K562 (cell line): ENCODE data around the gene ADAT3. TPM values are rescaled to one million over a fixed set of nuclear protein-coding genes. Genes with fewer than 3 reads are reported as not detected.

Experiments
- ATAC-seq: fragments of 200-7000 bp; cut with Tn5 transposase; 3 replicates; pipeline ENCODE4 v1.9.1; 2020; ENCODE audit warnings: moderate library complexity
- BruUV-seq: library from RNA; stranded (reverse); fragments of 400-500 nt; replicated peaks from 2 replicates; lab custom pipeline; 2021; lab: Mats Ljungman, UMichigan
- CTCF ChIA-PET: fragments of 300-600 bp; formaldehyde crosslinking; extraction: SDS; loops from one replicate; lab custom pipeline; 2021; ENCODE audit warnings: low intra/inter-chr PET ratio; lab: Yijun Ruan, JAX
- POLR2A ChIA-PET: fragments of 300-600, 350-650 bp; sonication (Branson Sonifier 250); formaldehyde crosslinking; extraction: SDS; loops from one replicate; lab custom pipeline; 2021; ENCODE audit warnings: antibody characterized with exemption, inconsistent platforms; lab: Yijun Ruan, JAX
- DNase-seq, 4 experiments: peaks; one replicate each; pipeline versions ENCODE4 v3.0.0 to v3.0.0-alpha.2; 2011 to 2018; ENCODE audit warnings: low spot score in 3 of 4, mixed read lengths in 3 of 4; ENCODE audit errors: extremely low read depth in 1 of 4
- FAIRE-seq: peaks from 2 replicates; lab custom pipeline; 2011; peaks lifted over from hg19 to GRCh38; lab: Jason Lieb, UNC
- H2AFZ ChIP-seq: 2 replicates; pipeline ENCODE4 v1.6.0; 2011; ENCODE audit warnings: low read depth, low read length, control low read depth, inconsistent platforms
- H3K27ac ChIP-seq: fragments of 200-600 bp; 3 replicates; pipeline ENCODE4 v1.8.0; 2011; ENCODE audit warnings: low read depth, mild to moderate bottlenecking, control low read depth, inconsistent platforms, low read length, moderate library complexity, mixed read lengths; ENCODE audit errors: extremely low read depth
- H3K27me3 ChIP-seq, 2 experiments: fragments of 300-600 bp in 1 of 2; 2 replicates in 1 of 2; 3 replicates in 1 of 2; pipeline versions ENCODE4 v1.6.0 to v1.8.0; 2011; ENCODE audit warnings: inconsistent platforms in 2 of 2, low read length in 2 of 2, mild to moderate bottlenecking in 1 of 2, mixed read lengths in 1 of 2, moderate library complexity in 1 of 2; ENCODE audit not compliant: control insufficient read depth in 2 of 2, insufficient read depth in 2 of 2
- H3K36me3 ChIP-seq: fragments of 300-600 bp; 3 replicates; pipeline ENCODE4 v1.8.0; 2011; ENCODE audit warnings: mild to moderate bottlenecking, low read length, inconsistent platforms; ENCODE audit not compliant: control insufficient read depth, insufficient read depth
- H3K4me1 ChIP-seq, 2 experiments: fragments of 200-600 bp in 1 of 2; replicated peaks in 1 of 2; 2 replicates in 1 of 2; 3 replicates in 1 of 2; pipeline versions ENCODE4 v1.5.1 to v1.8.0; 2011; ENCODE audit warnings: inconsistent platforms in 2 of 2, low read length in 2 of 2, mild to moderate bottlenecking in 1 of 2, mixed read lengths in 1 of 2, moderate library complexity in 1 of 2; ENCODE audit not compliant: control insufficient read depth in 2 of 2, insufficient read depth in 2 of 2
- H3K4me2 ChIP-seq: 2 replicates; pipeline ENCODE4 v1.6.1; 2011; ENCODE audit warnings: low read length, control low read depth, inconsistent platforms, mixed read lengths; ENCODE audit not compliant: insufficient read depth
- H3K4me3 ChIP-seq: fragments of 200-600 bp; sonication (generic), shearing (Covaris generic); 2 replicates; pipeline ENCODE4 v1.5.1; 2016; ENCODE audit warnings: control low read depth, inconsistent platforms
- H3K79me2 ChIP-seq: fragments of 200-600 bp; 3 replicates; pipeline ENCODE4 v1.8.0; 2011; ENCODE audit warnings: low read length, inconsistent platforms; ENCODE audit not compliant: control insufficient read depth, insufficient read depth
- H3K9ac ChIP-seq, 2 experiments: 2 replicates each; pipeline versions ENCODE4 v1.6.0 to v1.6.1; 2011; ENCODE audit warnings: low read depth in 2 of 2, low read length in 2 of 2, control low read depth in 1 of 2, inconsistent platforms in 1 of 2, mild to moderate bottlenecking in 1 of 2, mixed read lengths in 1 of 2; ENCODE audit not compliant: insufficient read depth in 1 of 2
- H3K9me1 ChIP-seq: one replicate; pipeline ENCODE4 v1.6.0; 2011; ENCODE audit warnings: inconsistent platforms, mild to moderate bottlenecking, low read length, moderate library complexity; ENCODE audit not compliant: control insufficient read depth, insufficient read depth
- H3K9me3 ChIP-seq: replicated peaks from 2 replicates; pipeline ENCODE4 v1.5.1; 2011; ENCODE audit warnings: low read depth, low read length, inconsistent platforms; ENCODE audit not compliant: control insufficient read depth, insufficient read depth
- H4K20me1 ChIP-seq: replicated peaks from 2 replicates; pipeline ENCODE4 v1.6.1; 2011; ENCODE audit warnings: low read length, inconsistent platforms, mixed read lengths; ENCODE audit not compliant: control insufficient read depth, insufficient read depth
- AFF1 ChIP-seq, 2 experiments: fragments of 450-650 bp; IDR thresholded peaks; 2 replicates each; pipeline ENCODE4 v1.6.1; 2018; ENCODE audit warnings: mild to moderate bottlenecking in 2 of 2, low read depth in 1 of 2; ENCODE audit not compliant: partially characterized antibody in 2 of 2
- ARID3B ChIP-seq: fragments of 250-450 bp; sonication (Bioruptor Pico); IDR thresholded peaks from 2 replicates; pipeline ENCODE4 v1.4.0; 2020; ENCODE audit warnings: borderline replicate concordance
- CHD1 ChIP-seq: fragments of 200-600 bp; sonication (generic); IDR thresholded peaks from one replicate; pipeline ENCODE4 v1.6.1; 2012; ENCODE audit warnings: mild to moderate bottlenecking, moderate library complexity, low read length, inconsistent platforms
- CSDE1 ChIP-seq, 2 experiments: fragments of 450-650 bp; IDR thresholded peaks; 2 replicates each; pipeline ENCODE4 v1.6.1; 2016; ENCODE audit warnings: mild to moderate bottlenecking in 1 of 2
- DLX4 ChIP-seq: fragments of 250-450 bp; sonication (Bioruptor Pico); IDR thresholded peaks from 2 replicates; pipeline ENCODE4 v1.6.1; 2021; ENCODE audit warnings: mild to moderate bottlenecking
- DPF2 ChIP-seq: fragments of 450-650 bp; IDR thresholded peaks from 2 replicates; pipeline ENCODE4 v1.6.1; 2016
- HDAC2 ChIP-seq: fragments of 450-650 bp; IDR thresholded peaks from 2 replicates; pipeline ENCODE4 v1.6.1; 2016; ENCODE audit warnings: mild to moderate bottlenecking
- NFRKB ChIP-seq: fragments of 450-650 bp; IDR thresholded peaks from 2 replicates; pipeline ENCODE4 v1.6.1; 2016; ENCODE audit warnings: low read depth
- RBM17 ChIP-seq: fragments of 200-400 bp; formaldehyde crosslinking; IDR thresholded peaks from 2 replicates; pipeline ENCODE4 v1.6.1; 2017; ENCODE audit warnings: low read depth, mild to moderate bottlenecking, low read length, borderline replicate concordance
- SMAD4 ChIP-seq: fragments of 250-450 bp; sonication (Bioruptor Pico); conservative IDR thresholded peaks from 2 replicates; pipeline ENCODE4 v1.8.0; 2021; ENCODE audit warnings: inconsistent platforms, mild to moderate bottlenecking, moderate library complexity
- SMARCA4 ChIP-seq: fragments of 450-650 bp; IDR thresholded peaks from 2 replicates; pipeline ENCODE4 v1.6.1; 2016
- TEAD4 ChIP-seq, 2 experiments: sonication (generic) in 1 of 2; formaldehyde crosslinking in 1 of 2; IDR thresholded peaks; 2 replicates each; pipeline versions ENCODE4 v1.6.1 to v1.8.0; 2012 to 2022; ENCODE audit warnings: borderline replicate concordance in 1 of 2, inconsistent platforms in 1 of 2, low read length in 1 of 2, mild to moderate bottlenecking in 1 of 2, missing genetic modification reagents in 1 of 2
- ZNF280B ChIP-seq: fragments of 250-450 bp; sonication (Bioruptor Pico); IDR thresholded peaks from 2 replicates; pipeline ENCODE4 v1.5.1; 2021; ENCODE audit warnings: mild to moderate bottlenecking
- ZNF507 ChIP-seq: conservative IDR thresholded peaks from 2 replicates; pipeline ENCODE4 v1.6.1; 2017; ENCODE audit warnings: missing genetic modification characterization, missing compliant biosample characterization
- WGBS: fragments of 100-300 bp; shearing (Covaris generic); methylation state at CpG from one replicate; pipeline ENCODE4 v1.1.6; 2016; ENCODE audit warnings: low coverage, mixed read lengths; ENCODE audit not compliant: insufficient coverage; ENCODE audit errors: missing lambda C conversion rate; 5-methylcytosine and 5-hydroxymethylcytosine counted together
- in situ Hi-C: fragments of 300-500 bp; cut with MboI; formaldehyde crosslinking; loops from 4 replicates; pipeline ENCODE4 v1.15.0; 2018; ENCODE audit warnings: inconsistent platforms, mixed read lengths
- intact Hi-C: fragments of 100-400 bp; cut with micrococcal nuclease; formaldehyde crosslinking; loops from 2 replicates; pipeline ENCODE4 v1.14.2; 2022
- polyA plus RNA-seq, 8 experiments: library from polyadenylated mRNA; depleted of rRNA in 4 of 8; stranded (reverse) in 5 of 8; unstranded in 3 of 8; fragments of >200 nt; fragmentation: Nextera tagmentation in 2 of 8; fragmentation: Illumina TruSeq in 1 of 8; extraction: Ambion mirVana in 2 of 8; extraction: Trizol in 1 of 8; gene quantifications; 2 replicates each; pipeline versions ENCODE4 v1.2.1 to v1.2.3, GENCODE V29; 2011 to 2014; ENCODE audit warnings: inconsistent platforms in 1 of 8, missing spikeins in 1 of 8
- total RNA-seq, 7 experiments: library from RNA; depleted of rRNA in 6 of 7; stranded (reverse); fragments of >200 nt in 6 of 7; fragmentation: Illumina TruSeq in 2 of 7; extraction: Trizol in 2 of 7; gene quantifications; 2 replicates each; pipeline versions ENCODE4 v1.2.1 to v1.2.3, GENCODE V29; 2011 to 2021; ENCODE audit warnings: low replicate concordance in 1 of 7

ADAT3 gene
- total and polyA plus RNA-seq, 9 of the 15 experiments (the other 6 are each of a cell fraction or from before 2014, with no cell fraction given): 0.67 to 15.6 (median 7.8) TPM; not detected in 4

GRCh38 chr19:1902923-1903322, 2.3 kb upstream of the ADAT3 start (continued):
- TF ChIP-seq ARID3B (CRISPR knock-in tag) (no peak), ZNF280B (no peak)

GRCh38 chr19:1904860-1905109, 414 bp upstream of the ADAT3 start:
- peaks cover 28% of the 10 kb centered on the region; the same call in 1 of the 3 replicates for H3K36me3 ChIP-seq
- intact Hi-C loops (loop anchor here (1.0 kb wide), 1 partner anchor 41 kb away; the partner anchor contains the start of gene KLF16), in situ Hi-C loops (no loop called here)
- H3K27me3 ChIP-seq: no peaks in the 10 kb centered on the region
- H3K4me2 ChIP-seq: peak overlapping the region; percentile 83
- peak overlapping the region; percentile 90 to 91 for H3K9ac ChIP-seq
- no peaks in the 10 kb centered on the region for H4K20me1 ChIP-seq
- H3K9me3 ChIP-seq: no peaks in the 10 kb centered on the region
- ChIA-PET POLR2A (interaction anchor here (0.8 to 1.3 kb wide), 5 partner anchors 15 to 130 kb away, joined by 3 to 4 read pairs (median 3); no protein-coding TSS in a partner anchor), CTCF (no interaction called here)
- peaks cover 42% of the 10 kb centered on the region for H3K79me2 ChIP-seq
- BruUV-seq: no TSS peak
- H2AFZ ChIP-seq: peak overlapping the region; percentile 84
- H3K4me3 ChIP-seq: peak overlapping the region; percentile 81
- no peak for FAIRE-seq
- H3K9me1 ChIP-seq: no peaks in the 10 kb centered on the region
- peak overlapping the region; percentile 80 for H3K27ac ChIP-seq
- 10% methylated on average over 7 of the region's 8 CpGs for WGBS
- peaks cover 16 to 49% of the 10 kb centered on the region in 2 experiments; a peak in 4 of 5 replicates for H3K4me1 ChIP-seq
- DNase-seq: no peak
- peak; percentile 14 for ATAC-seq
- TF ChIP-seq RBM17 (no peak), SMARCA4 (peak; percentile 7; the same call in 1 of the 2 replicates), TEAD4 (IDR thresholded peaks at IDR 0.05; ENCODE audit: low read length) (peak; percentile 5; the same call in 1 of the 2 replicates), TEAD4 (CRISPR knock-in tag; IDR thresholded peaks at IDR 0.05; ENCODE audit: borderline replicate concordance) (no peak), CSDE1 (IDR thresholded peaks at IDR 0.05) (no peak), CHD1 (peak; percentile 63), DPF2 (0 out of 2 replicates have a peak, but pooled peaks have one; percentile 48), DLX4 (no peak), ZNF507 (no peak), SMAD4 (CRISPR knock-in tag) (no peak), HDAC2 (peak; percentile 35; the same call in 1 of the 2 replicates), NFRKB (0 out of 2 replicates have a peak, but pooled peaks have one; percentile 55), AFF1 (IDR thresholded peaks at IDR 0.05; ENCODE audit: low read depth in 1 of 2, partially characterized antibody in 2 of 2) (peak in 1 of 2 experiments; percentile 0)
